Peyer's patch (tissue), 4 donors: Measurements from ENCODE around the gene METAP1D.

Source experiments
- POLR2A ChIP-seq, 2 donors: fragments of 450-650 bp; IDR thresholded peaks; one replicate each; pipeline ENCODE4 v1.5.1; 2017; ENCODE audit warnings: antibody characterized with exemption in 2 of 2, mild to moderate bottlenecking in 2 of 2, moderate library complexity in 2 of 2
- TF ChIP-seq, protein P1 (sequence below), 6 experiments: fragments of 450-650 bp in 4 of 6; fragments of 200-600 bp in 2 of 6; sonication (generic) in 1 of 6; IDR thresholded peaks; one replicate each; pipeline ENCODE4 v1.5.1; 2017 to 2019; ENCODE audit warnings: antibody characterized with exemption in 6 of 6, mild to moderate bottlenecking in 3 of 6, moderate library complexity in 1 of 6

- TF ChIP-seq POLR2A (IDR thresholded peaks at IDR 0.05): no peak
- TF ChIP-seq, protein P1, sequence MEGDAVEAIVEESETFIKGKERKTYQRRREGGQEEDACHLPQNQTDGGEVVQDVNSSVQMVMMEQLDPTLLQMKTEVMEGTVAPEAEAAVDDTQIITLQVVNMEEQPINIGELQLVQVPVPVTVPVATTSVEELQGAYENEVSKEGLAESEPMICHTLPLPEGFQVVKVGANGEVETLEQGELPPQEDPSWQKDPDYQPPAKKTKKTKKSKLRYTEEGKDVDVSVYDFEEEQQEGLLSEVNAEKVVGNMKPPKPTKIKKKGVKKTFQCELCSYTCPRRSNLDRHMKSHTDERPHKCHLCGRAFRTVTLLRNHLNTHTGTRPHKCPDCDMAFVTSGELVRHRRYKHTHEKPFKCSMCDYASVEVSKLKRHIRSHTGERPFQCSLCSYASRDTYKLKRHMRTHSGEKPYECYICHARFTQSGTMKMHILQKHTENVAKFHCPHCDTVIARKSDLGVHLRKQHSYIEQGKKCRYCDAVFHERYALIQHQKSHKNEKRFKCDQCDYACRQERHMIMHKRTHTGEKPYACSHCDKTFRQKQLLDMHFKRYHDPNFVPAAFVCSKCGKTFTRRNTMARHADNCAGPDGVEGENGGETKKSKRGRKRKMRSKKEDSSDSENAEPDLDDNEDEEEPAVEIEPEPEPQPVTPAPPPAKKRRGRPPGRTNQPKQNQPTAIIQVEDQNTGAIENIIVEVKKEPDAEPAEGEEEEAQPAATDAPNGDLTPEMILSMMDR (IDR thresholded peaks at IDR 0.05): no peak
Observed at GRCh38 chr2:172099472-172100079, 99.8 kb downstream of the METAP1D start.
